Measurements from ENCODE around the gene RAPGEF4.

Gene RAPGEF4

DNA sequence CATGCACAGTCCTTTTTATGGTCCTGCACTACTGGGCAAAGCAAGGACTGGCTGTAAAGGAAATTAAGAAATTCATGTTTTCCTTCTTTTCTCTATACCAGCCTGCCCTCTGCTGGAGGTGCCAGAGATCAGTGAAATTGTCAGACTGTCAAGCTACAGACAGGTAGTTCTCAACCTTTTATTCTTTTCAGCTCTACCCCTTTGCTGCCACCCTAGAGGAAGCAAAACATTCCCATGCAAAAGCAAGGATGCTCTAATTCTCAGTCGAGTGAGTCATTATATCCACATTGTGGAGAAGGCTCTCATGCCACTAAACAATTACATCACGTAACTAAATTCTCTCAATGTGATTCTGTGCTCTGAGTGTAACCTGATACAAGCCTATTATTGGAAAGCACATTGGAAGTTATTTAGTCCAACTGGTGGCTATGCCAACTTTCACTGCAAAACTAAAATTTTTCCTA, 25.0 kb upstream of the RAPGEF4 start (continued):
- TF ChIP-seq ZNF585B (tag by site-specific recombination; IDR thresholded peaks at IDR 0.05) = no peak
- no peak for TF ChIP-seq AEBP2 (tag by site-specific recombination; IDR thresholded peaks at IDR 0.05; ENCODE audit: borderline replicate concordance)
- TF ChIP-seq ZNF501 (tag by site-specific recombination; IDR thresholded peaks at IDR 0.05) = 0 out of 2 replicates have a peak, but pooled peaks have one; percentile 45
- TF ChIP-seq ZNF830 (tag by site-specific recombination; IDR thresholded peaks at IDR 0.05; ENCODE audit: low read depth) = no peak
- 0 out of 2 replicates have a peak, but pooled peaks have one; percentile 78 for TF ChIP-seq ZNF184 (tag by site-specific recombination; IDR thresholded peaks at IDR 0.05)
- TF ChIP-seq ZNF513 (tag by site-specific recombination; IDR thresholded peaks at IDR 0.05) = no peak
- no peak for TF ChIP-seq ZNF157 (tag by site-specific recombination; IDR thresholded peaks at IDR 0.05)
- no peak for TF ChIP-seq ZNF223 (tag by site-specific recombination; IDR thresholded peaks at IDR 0.05)

DNA sequence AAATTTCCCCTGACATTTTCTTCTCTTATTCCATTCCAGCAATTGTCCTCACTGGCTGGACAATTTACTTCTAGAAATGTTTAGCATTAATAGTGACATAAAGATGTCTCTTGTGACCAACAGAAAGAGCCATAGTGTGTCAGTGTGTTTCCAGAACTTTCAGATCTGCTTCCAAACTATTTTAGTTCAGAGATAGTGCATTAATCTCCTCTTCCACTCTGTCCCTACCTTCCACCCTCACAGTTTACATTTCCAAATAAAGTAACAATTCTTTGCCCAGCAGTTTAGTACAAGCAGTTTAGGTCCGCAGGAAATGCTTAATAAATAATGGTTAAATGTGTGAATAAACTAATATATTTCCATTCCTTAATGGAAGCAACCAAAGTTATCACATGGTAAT, 24.5 kb upstream of the RAPGEF4 start:
- POLR2A ChIA-PET = interaction anchor here (0.6 kb wide), 1 partner anchor 36 kb away, joined by 3 read pairs; no protein-coding TSS in a partner anchor
- H3K36me3 ChIP-seq (ENCODE audit: control insufficient read depth in 2 of 2, insufficient read depth in 1 of 2, low read length in 2 of 2) = no peaks in the 10 kb centered on the region
- H3K27ac ChIP-seq (ENCODE audit: extremely low read depth, low read depth, low read length) = no peak overlapping the region
- no peaks in the 10 kb centered on the region for H3K9me3 ChIP-seq (ENCODE audit: control insufficient read depth, insufficient read depth, low read depth, low read length)
- TF ChIP-seq OSR2 (tag by site-specific recombination; IDR thresholded peaks at IDR 0.05) = no peak
- 0 out of 2 replicates have a peak, but pooled peaks cover 3% of the 10 kb centered on the region for H3K4me1 ChIP-seq (ENCODE audit: control insufficient read depth, insufficient read depth, low read length)
- CTCF ChIA-PET = interaction anchor here (0.6 to 4.1 kb wide), 22 partner anchors 8 to 583 kb away, joined by 3 to 42 read pairs (median 4); no protein-coding TSS in a partner anchor
- no peak overlapping the region for H3K4me3 ChIP-seq (ENCODE audit: low read depth, low read length)

- TF ChIP-seq IKZF3 (tag by site-specific recombination; IDR thresholded peaks at IDR 0.05) (no peak), ZNF184 (tag by site-specific recombination; IDR thresholded peaks at IDR 0.05) (no peak)
- ChIA-PET POLR2A (no interaction called here), CTCF (interaction anchor here (0.7 to 4.1 kb wide), 4 partner anchors 117 to 540 kb away, joined by 3 to 42 read pairs (median 4); no protein-coding TSS in a partner anchor)
- H3K4me1 ChIP-seq (ENCODE audit: control insufficient read depth, insufficient read depth, low read length) = 0 out of 2 replicates have a peak, but pooled peaks cover 3% of the 10 kb centered on the region
- H3K36me3 ChIP-seq (ENCODE audit: control insufficient read depth in 2 of 2, insufficient read depth in 1 of 2, low read length in 2 of 2) = no peaks in the 10 kb centered on the region
- no peak overlapping the region for H3K4me3 ChIP-seq (ENCODE audit: low read depth, low read length)
- H3K27ac ChIP-seq (ENCODE audit: extremely low read depth, low read depth, low read length) = no peak overlapping the region
- no peaks in the 10 kb centered on the region for H3K9me3 ChIP-seq (ENCODE audit: control insufficient read depth, insufficient read depth, low read depth, low read length)
Measured at GRCh38 chr2:172712251-172712650, 23.4 kb upstream of the RAPGEF4 start.

DNA sequence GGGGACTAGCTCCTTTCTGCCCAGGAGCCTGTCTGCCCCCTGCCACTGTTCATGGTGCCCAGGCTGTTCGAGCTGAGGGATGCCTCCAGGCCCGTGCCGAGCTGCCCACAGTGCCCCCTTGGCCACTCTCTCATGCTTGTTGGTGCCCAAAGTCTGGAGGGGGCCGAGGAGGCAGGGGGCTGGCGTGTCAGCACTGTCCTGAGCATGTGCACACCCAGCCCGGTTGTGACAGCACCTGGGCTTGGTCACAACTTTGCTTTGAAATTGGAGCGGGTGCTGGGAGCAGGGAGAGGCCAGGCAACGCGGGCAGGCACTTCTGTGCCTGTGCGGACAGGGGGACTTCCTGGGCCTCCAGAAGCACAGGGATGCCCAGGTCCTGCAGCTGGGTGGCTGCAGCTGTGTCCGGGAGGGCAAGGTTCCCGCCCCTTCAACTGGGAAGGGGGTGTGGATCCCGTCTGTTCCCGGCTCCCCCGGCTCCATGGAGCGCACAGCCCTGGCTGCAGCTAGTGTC, 22.2 kb upstream of the RAPGEF4 start:
- Histone ChIP-seq H3K9me3 (ENCODE audit: control insufficient read depth, insufficient read depth, low read depth, low read length) (no peaks in the 10 kb centered on the region), H3K27ac (ENCODE audit: extremely low read depth, low read depth, low read length) (no peak overlapping the region), H3K4me3 (ENCODE audit: low read depth, low read length) (no peak overlapping the region), H3K4me1 (ENCODE audit: control insufficient read depth, insufficient read depth, low read length) (0 out of 2 replicates have a peak, but pooled peaks cover 3% of the 10 kb centered on the region), H3K36me3 (ENCODE audit: control insufficient read depth in 2 of 2, insufficient read depth in 1 of 2, low read length in 2 of 2) (no peaks in the 10 kb centered on the region)
- ChIA-PET POLR2A (no interaction called here), CTCF (no interaction called here)
- no peak for TF ChIP-seq SCRT1 (tag by site-specific recombination; IDR thresholded peaks at IDR 0.05; ENCODE audit: borderline replicate concordance)
- no peak for TF ChIP-seq ZSCAN16 (tag by site-specific recombination; IDR thresholded peaks at IDR 0.05)
- TF ChIP-seq, protein P1, sequence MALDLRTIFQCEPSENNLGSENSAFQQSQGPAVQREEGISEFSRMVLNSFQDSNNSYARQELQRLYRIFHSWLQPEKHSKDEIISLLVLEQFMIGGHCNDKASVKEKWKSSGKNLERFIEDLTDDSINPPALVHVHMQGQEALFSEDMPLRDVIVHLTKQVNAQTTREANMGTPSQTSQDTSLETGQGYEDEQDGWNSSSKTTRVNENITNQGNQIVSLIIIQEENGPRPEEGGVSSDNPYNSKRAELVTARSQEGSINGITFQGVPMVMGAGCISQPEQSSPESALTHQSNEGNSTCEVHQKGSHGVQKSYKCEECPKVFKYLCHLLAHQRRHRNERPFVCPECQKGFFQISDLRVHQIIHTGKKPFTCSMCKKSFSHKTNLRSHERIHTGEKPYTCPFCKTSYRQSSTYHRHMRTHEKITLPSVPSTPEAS (tag by site-specific recombination; IDR thresholded peaks at IDR 0.05) = no peak
- no peak for TF ChIP-seq ZNF423 (tag by site-specific recombination; IDR thresholded peaks at IDR 0.05)
- no peak for TF ChIP-seq ZNF266 (tag by site-specific recombination; IDR thresholded peaks at IDR 0.05; ENCODE audit: low read depth)
